Measurements from ENCODE around the gene CCNJL.

Gene CCNJL

DNA sequence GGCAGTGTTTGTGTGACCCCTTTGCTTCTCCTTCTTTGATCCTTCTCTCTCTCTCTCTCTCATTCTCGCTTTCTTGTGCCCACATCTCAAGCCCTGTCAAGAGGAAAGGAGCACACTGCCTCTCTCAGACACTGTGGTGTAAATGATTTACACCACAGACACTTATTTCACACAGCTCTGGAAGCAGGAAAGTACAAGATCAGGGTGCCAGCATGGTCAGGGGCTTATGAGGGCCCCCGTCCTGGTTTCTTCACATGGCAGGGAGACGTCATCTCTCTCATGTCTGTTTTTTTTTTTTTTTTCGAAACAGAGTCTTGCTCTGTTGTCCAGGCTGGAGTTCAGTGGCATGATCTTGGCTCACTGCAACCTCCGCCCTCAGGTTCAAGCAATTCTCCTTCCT is 76.6 kb downstream of the CCNJL start:
- Histone ChIP-seq H3K27ac (ENCODE audit: low read length) (no peak overlapping the region), H3K27me3 (ENCODE audit: insufficient read depth, low read length) (no peaks in the 10 kb centered on the region), H3K9ac (ENCODE audit: low read depth, low read length) (no peak overlapping the region), H3K4me3 (ENCODE audit: low read length) (no peak overlapping the region), H3K36me3 (ENCODE audit: insufficient read depth, low read depth, low read length) (no peaks in the 10 kb centered on the region), H3K9me3 (ENCODE audit: insufficient read depth, low read depth, low read length) (0 out of 2 replicates have a peak, but pooled peaks cover 4% of the 10 kb centered on the region), H3K4me1 (ENCODE audit: insufficient read depth, low read length) (peaks cover 11% of the 10 kb centered on the region; the same call in 1 of the 2 replicates)

- Histone ChIP-seq H3K9ac (ENCODE audit: low read depth, low read length) (no peak overlapping the region), H3K4me3 (ENCODE audit: low read length) (no peak overlapping the region), H3K4me1 (ENCODE audit: insufficient read depth, low read length) (peaks cover 7% of the 10 kb centered on the region; the same call in 1 of the 2 replicates), H3K36me3 (ENCODE audit: insufficient read depth, low read depth, low read length) (no peaks in the 10 kb centered on the region), H3K9me3 (ENCODE audit: insufficient read depth, low read depth, low read length) (0 out of 2 replicates have a peak, but pooled peaks cover 4% of the 10 kb centered on the region), H3K27ac (ENCODE audit: low read length) (no peak overlapping the region), H3K27me3 (ENCODE audit: insufficient read depth, low read length) (no peaks in the 10 kb centered on the region)
These were observed 79.1 kb downstream of the CCNJL start for GRCh38 chr5:160233215-160233614.

DNA sequence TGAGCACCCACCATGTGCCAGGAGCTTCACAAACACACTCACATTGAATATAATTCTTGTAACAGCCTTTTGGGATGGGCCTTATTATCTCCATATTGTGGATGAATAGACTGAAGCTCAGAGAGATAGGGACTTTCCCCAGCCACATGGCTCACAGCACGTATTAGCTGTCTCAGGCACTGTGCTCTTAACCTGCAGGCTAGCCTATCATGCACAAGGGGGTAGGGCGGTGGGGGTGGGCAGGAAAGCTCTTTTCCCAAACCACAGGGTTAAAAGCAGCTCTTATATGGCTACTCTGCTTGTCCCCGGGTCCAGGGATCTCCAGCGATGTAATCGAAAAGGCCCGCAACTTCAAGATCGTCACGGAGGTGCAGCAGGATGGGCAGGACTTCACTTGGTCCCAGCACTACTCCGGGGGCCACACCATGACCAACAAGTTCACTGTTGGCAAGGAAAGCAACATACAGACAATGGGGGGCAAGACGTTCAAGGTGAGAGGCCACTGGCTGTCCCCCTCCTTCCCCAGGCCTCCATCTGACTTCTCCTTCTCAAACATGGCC is 80.5 kb downstream of the CCNJL start:
- Histone ChIP-seq H3K9ac (ENCODE audit: low read depth, low read length) (no peak overlapping the region), H3K36me3 (ENCODE audit: insufficient read depth, low read depth, low read length) (no peaks in the 10 kb centered on the region), H3K27ac (ENCODE audit: low read length) (no peak overlapping the region), H3K27me3 (ENCODE audit: insufficient read depth, low read length) (no peaks in the 10 kb centered on the region), H3K4me3 (ENCODE audit: low read length) (no peak overlapping the region), H3K4me1 (ENCODE audit: insufficient read depth, low read length) (no peaks in the 10 kb centered on the region; the same call in 1 of the 2 replicates), H3K9me3 (ENCODE audit: insufficient read depth, low read depth, low read length) (0 out of 2 replicates have a peak, but pooled peaks cover 4% of the 10 kb centered on the region)

DNA sequence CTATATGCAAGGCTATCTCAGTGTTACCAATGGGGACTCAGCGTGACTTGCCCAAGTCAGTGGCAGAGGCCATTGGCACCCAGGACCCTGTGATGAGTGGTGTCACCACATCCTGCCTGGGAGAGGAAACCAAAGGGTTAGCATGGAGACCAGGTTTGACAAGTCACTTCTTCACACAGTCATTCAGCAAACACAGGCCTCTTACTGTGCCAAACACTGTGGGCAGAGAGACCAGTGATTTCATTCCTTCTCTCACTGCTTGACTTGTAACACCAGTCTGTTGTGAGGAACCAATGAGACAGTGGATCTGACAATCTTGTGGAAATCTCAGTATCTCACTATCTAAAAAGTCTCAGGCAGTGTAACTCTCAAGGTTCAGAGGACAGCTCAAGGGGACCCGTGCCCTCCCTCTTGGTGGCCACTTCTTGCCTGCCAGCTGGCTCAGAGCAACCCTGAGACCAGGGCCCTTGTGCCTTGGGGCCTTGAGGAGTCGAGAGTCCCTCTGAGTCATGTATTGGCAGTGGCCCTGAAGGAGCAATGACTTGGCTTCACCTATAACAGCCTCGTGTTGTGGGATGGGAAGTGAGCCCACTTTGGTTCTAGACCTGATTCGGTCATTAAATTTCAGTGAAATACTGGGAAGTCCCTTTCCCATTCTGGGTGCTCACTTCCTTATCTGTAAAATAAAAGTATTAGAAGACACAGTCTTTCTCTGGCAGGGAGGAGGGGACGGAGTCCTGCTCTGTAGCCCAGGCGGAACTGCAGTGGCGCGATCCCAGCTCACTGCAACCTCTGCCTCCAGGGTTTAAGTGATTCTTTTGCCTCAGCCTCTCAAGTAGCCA is 81.5 kb downstream of the CCNJL start:
- Histone ChIP-seq H3K9ac (ENCODE audit: low read depth, low read length) (no peak overlapping the region), H3K27ac (ENCODE audit: low read length) (no peak overlapping the region), H3K4me3 (ENCODE audit: low read length) (no peak overlapping the region), H3K4me1 (ENCODE audit: insufficient read depth, low read length) (peaks cover 4% of the 10 kb centered on the region; the same call in 1 of the 2 replicates), H3K27me3 (ENCODE audit: insufficient read depth, low read length) (no peaks in the 10 kb centered on the region), H3K36me3 (ENCODE audit: insufficient read depth, low read depth, low read length) (no peaks in the 10 kb centered on the region), H3K9me3 (ENCODE audit: insufficient read depth, low read depth, low read length) (0 out of 2 replicates have a peak, but pooled peaks cover 4% of the 10 kb centered on the region)

- Histone ChIP-seq H3K36me3 (ENCODE audit: insufficient read depth, low read depth, low read length) (no peaks in the 10 kb centered on the region), H3K27ac (ENCODE audit: low read length) (no peak within 1 kb of the TSS), H3K9ac (ENCODE audit: low read depth, low read length) (no peak within 1 kb of the TSS), H3K4me1 (ENCODE audit: insufficient read depth, low read length) (peaks cover 4% of the 10 kb centered on the region; the same call in 1 of the 2 replicates), H3K27me3 (ENCODE audit: insufficient read depth, low read length) (no peaks in the 10 kb centered on the region), H3K4me3 (ENCODE audit: low read length) (no peak within 1 kb of the TSS), H3K9me3 (ENCODE audit: insufficient read depth, low read depth, low read length) (0 out of 2 replicates have a peak, but pooled peaks cover 4% of the 10 kb centered on the region)
These were observed 83.1 kb downstream of the CCNJL start, which contains the start of gene FABP6 for GRCh38 chr5:160229190-160229742. Gene FABP6, plus strand, starts transcription at chr5:160229506. Its CDS starts 52 bp downstream, at chr5:160229558.

DNA sequence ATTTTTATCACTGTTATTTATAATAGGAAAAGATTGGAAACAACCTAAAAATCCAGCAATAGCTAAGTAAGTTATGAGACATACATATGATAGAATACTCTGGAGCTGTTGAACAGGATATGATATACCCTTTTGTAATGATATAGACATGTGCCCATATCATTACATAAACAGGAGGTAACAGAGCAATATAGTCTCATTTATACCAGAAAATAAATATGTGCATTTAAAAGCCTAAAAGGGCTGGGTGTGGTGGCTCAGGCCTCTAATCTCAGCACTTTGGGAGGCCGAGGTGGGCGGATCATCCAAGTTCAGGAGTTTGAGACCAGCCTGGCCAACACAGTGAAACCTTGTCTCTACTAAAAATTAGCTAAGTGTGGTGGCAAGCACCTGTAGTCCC is 85.4 kb downstream of the CCNJL start:
- Histone ChIP-seq H3K9me3 (ENCODE audit: insufficient read depth, low read depth, low read length) (no peaks in the 10 kb centered on the region), H3K4me1 (ENCODE audit: insufficient read depth, low read length) (peaks cover 4% of the 10 kb centered on the region; the same call in 1 of the 2 replicates), H3K27ac (ENCODE audit: low read length) (no peak overlapping the region), H3K27me3 (ENCODE audit: insufficient read depth, low read length) (no peaks in the 10 kb centered on the region), H3K4me3 (ENCODE audit: low read length) (no peak overlapping the region), H3K9ac (ENCODE audit: low read depth, low read length) (no peak overlapping the region), H3K36me3 (ENCODE audit: insufficient read depth, low read depth, low read length) (no peaks in the 10 kb centered on the region)

GRCh38 chr5:160221082-160221481 is 91.3 kb downstream of the CCNJL start:
- Histone ChIP-seq H3K36me3 (ENCODE audit: insufficient read depth, low read depth, low read length) (no peaks in the 10 kb centered on the region), H3K27ac (ENCODE audit: low read length) (no peak overlapping the region), H3K4me1 (ENCODE audit: insufficient read depth, low read length) (no peaks in the 10 kb centered on the region), H3K9me3 (ENCODE audit: insufficient read depth, low read depth, low read length) (no peaks in the 10 kb centered on the region), H3K9ac (ENCODE audit: low read depth, low read length) (no peak overlapping the region), H3K4me3 (ENCODE audit: low read length) (no peak overlapping the region), H3K27me3 (ENCODE audit: insufficient read depth, low read length) (no peaks in the 10 kb centered on the region)

- Histone ChIP-seq H3K4me3 (ENCODE audit: low read length) (no peak overlapping the region), H3K4me1 (ENCODE audit: insufficient read depth, low read length) (no peaks in the 10 kb centered on the region), H3K27me3 (ENCODE audit: insufficient read depth, low read length) (no peaks in the 10 kb centered on the region), H3K27ac (ENCODE audit: low read length) (no peak overlapping the region), H3K9ac (ENCODE audit: low read depth, low read length) (no peak overlapping the region), H3K36me3 (ENCODE audit: insufficient read depth, low read depth, low read length) (no peaks in the 10 kb centered on the region), H3K9me3 (ENCODE audit: insufficient read depth, low read depth, low read length) (no peaks in the 10 kb centered on the region)
These were observed 93.0 kb downstream of the CCNJL start for GRCh38 chr5:160219356-160219755.

GRCh38 chr5:160213537-160213936 is 98.8 kb downstream of the CCNJL start:
- H3K9ac ChIP-seq (ENCODE audit: low read depth, low read length) = no peak overlapping the region

DNA sequence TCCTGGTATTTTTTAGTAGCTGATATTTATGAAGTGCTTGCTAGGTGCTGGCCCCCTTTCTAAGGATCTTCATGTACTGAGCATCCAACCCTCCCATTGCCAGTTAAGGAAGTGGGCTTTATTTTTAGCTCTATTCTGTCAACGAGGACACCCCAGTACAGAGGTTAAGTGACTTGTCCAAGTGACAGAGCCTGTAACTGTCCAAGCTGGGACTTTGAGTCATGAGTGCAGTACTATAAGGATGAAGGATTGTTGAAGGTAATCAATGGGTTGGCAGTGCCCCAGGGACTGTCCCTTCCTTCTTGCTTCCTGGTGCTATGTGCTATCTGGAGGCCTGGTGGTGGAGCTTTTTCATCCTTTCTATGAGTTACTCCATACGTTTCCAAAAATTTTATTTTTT is 101.0 kb downstream of the CCNJL start:
- Histone ChIP-seq H3K9me3 (ENCODE audit: insufficient read depth, low read depth, low read length) (no peaks in the 10 kb centered on the region), H3K27ac (ENCODE audit: low read length) (no peak overlapping the region), H3K9ac (ENCODE audit: low read depth, low read length) (no peak overlapping the region), H3K4me3 (ENCODE audit: low read length) (no peak overlapping the region), H3K4me1 (ENCODE audit: insufficient read depth, low read length) (peaks cover 3% of the 10 kb centered on the region; the same call in 1 of the 2 replicates), H3K27me3 (ENCODE audit: insufficient read depth, low read length) (no peaks in the 10 kb centered on the region), H3K36me3 (ENCODE audit: insufficient read depth, low read depth, low read length) (no peaks in the 10 kb centered on the region)

More at GRCh38 chr5:160213537-160213936, 98.8 kb downstream of the CCNJL start:
- no peak overlapping the region for H3K27ac ChIP-seq (ENCODE audit: low read length)
- no peaks in the 10 kb centered on the region for H3K36me3 ChIP-seq (ENCODE audit: insufficient read depth, low read depth, low read length)
- no peak overlapping the region for H3K4me3 ChIP-seq (ENCODE audit: low read length)
- H3K4me1 ChIP-seq (ENCODE audit: insufficient read depth, low read length) = peaks cover 3% of the 10 kb centered on the region; the same call in 1 of the 2 replicates
- no peaks in the 10 kb centered on the region for H3K9me3 ChIP-seq (ENCODE audit: insufficient read depth, low read depth, low read length)
- no peaks in the 10 kb centered on the region for H3K27me3 ChIP-seq (ENCODE audit: insufficient read depth, low read length)

GRCh38 chr5:160210606-160211005 is 101.8 kb downstream of the CCNJL start:
- peaks cover 3% of the 10 kb centered on the region; the same call in 1 of the 2 replicates for H3K4me1 ChIP-seq (ENCODE audit: insufficient read depth, low read length)
- H3K4me3 ChIP-seq (ENCODE audit: low read length) = no peak overlapping the region
- H3K27ac ChIP-seq (ENCODE audit: low read length) = no peak overlapping the region
- no peaks in the 10 kb centered on the region for H3K9me3 ChIP-seq (ENCODE audit: insufficient read depth, low read depth, low read length)
- no peaks in the 10 kb centered on the region for H3K27me3 ChIP-seq (ENCODE audit: insufficient read depth, low read length)
- no peak overlapping the region for H3K9ac ChIP-seq (ENCODE audit: low read depth, low read length)
- H3K36me3 ChIP-seq (ENCODE audit: insufficient read depth, low read depth, low read length) = no peaks in the 10 kb centered on the region
